CD4-positive, alpha-beta T cell treated with Interleukin-15 for 4 hours (primary cell): ENCODE measurements around the gene CLEC18A.
"Not testable (repeated sequence)": the region's sequence is repeated elsewhere in the genome, so short reads cannot be mapped to it uniquely, and the experiment has no call there.

Source experiments
- DNase-seq: peaks from one replicate; pipeline ENCODE4 v3.0.0-alpha.2; 2020; ENCODE audit warnings: low spot score

CLEC18A gene

DNA sequence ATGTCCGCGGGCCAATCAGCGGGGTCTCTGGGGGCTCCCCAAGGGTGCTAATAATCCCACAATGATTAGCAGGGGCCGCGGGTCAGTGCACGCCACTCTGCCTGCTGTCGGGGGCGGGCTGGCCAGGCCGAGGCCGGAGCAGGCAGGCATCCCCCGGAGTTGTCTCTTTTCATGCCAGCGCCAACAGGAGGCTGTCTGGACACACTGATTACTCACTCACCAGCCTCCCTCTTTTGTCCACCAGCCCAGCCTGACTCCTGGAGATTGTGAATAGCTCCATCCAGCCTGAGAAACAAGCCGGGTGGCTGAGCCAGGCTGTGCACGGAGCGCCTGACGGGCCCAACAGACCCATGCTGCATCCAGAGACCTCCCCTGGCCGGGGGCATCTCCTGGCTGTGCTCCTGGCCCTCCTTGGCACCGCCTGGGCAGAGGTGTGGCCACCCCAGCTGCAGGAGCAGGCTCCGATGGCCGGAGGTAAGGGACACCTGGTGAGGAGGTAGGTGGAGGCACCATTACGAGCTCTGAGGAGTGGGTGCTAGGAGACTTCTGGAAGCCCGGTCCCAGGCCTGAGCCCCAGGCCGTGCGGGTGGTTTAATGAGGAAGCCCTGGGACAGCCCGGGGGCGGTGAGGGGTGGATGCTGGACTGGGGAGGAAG, at the start of gene CLEC18A:
TSS of gene CLEC18A (plus strand) at position 318 of the 655 bp plus-strand sequence. CDS start at position 351, 33 bp downstream.
- not testable (repeated sequence) for DNase-seq

DNA sequence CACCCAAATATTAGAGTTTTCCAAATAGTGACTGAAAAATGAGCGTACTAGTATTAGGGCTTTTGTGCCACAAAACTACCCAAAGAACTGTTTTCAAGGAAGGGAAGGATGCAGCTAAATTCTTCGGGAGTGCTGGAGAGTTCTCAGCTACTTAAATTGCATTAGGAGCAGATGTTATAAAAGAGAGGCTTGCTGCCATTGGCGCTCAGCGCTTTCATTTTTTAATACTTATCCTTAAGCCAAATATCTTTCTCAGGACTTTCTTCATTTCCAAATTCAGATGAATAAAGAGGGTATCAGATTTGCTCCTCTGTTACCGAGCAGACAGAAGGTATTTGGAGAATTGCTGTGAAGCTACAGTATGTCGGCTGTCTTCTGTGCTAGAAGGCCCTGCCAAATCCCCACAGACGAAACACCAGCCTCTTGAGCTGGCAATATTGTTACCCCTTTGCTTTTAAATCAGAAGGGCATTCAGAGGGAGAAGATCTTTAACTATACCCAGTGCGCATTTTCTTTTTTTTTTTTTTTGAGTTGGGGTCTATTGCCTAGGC, 47.2 kb upstream of the CLEC18A start:
- DNase-seq = no peak

DNA sequence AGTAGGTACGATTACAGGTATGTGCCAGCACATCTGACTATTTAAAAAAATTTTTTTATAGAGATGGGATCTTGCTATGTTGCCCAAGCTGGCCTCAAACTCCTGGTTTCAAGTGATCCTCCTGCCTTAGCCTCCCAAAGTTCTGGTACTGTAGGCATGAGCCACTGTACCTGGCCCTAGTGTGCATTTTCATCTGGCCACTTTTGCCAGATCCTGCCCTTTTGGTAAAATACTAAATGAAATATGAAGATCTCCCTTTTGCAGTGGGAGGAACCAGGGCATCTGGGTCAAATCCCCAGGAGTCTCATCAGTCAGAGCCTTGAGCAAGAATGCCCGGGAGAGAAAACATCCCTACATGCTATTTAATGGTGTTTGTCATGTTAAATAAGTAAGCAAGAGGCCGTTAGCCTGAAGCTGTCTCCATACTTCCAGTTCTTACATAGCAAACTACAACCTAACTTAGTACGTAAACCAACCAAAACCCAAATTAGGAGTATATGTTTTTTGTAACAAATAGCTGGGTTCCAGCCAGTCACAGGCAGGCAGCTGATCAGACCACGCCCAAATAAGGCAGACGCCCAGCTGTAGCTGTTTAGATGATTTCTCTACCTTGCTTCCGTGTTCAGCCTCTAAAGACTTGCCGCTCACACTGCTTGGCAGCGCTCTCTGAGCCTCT, 46.5 kb upstream of the CLEC18A start:
- no peak for DNase-seq

GRCh38 chr16:69905171-69905555, 46.0 kb upstream of the CLEC18A start:
- no peak for DNase-seq

DNA sequence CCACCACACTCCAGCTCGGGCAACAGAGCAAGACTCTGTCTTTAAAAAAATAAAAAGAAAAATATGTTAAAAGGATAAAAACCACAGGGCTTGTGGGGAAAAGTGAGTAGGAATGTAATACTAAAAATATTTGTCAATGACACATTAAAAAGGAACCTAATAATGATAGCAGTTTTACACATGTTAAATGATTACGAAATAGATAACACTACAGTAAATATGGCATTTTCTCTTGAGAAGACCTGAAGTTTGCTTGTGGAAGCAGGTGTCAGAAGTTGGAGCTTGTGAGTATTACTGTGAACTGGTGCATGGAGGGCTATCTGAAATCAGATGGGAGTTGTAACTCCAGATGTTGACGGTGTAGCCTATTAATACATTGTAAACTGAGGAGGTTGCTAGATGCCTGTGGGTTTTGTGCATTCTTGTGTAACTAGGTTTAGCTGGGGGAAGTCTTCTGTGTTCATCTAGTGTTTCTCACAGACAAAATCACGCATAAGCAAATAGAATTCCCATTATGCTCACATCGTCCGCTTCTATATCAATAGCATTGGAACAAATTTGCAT, 44.2 kb upstream of the CLEC18A start:
- DNase-seq = no peak

- DNase-seq = no peak
Measured at GRCh38 chr16:69909043-69909442, 42.1 kb upstream of the CLEC18A start.

DNA sequence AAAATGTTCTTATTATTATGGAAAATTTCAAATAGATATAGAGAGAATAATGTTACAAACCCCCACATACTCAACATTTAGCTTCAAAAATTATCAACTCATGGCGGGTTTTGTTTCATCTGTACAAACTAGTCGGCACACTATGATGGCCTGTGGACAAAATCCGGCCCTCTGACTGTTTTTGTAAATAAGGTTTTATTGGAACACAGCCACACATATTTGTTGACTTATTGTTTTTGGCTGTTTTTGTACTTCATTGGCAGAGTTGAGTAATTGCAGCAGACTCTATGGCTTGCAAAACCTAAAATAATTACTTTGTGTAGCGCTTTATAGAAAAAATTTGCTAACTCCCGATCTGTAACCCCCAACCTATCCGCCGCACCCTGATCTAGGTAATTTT, 41.4 kb upstream of the CLEC18A start:
- no peak for DNase-seq

GRCh38 chr16:69910964-69911363, 40.2 kb upstream of the CLEC18A start:
- no peak for DNase-seq

DNA sequence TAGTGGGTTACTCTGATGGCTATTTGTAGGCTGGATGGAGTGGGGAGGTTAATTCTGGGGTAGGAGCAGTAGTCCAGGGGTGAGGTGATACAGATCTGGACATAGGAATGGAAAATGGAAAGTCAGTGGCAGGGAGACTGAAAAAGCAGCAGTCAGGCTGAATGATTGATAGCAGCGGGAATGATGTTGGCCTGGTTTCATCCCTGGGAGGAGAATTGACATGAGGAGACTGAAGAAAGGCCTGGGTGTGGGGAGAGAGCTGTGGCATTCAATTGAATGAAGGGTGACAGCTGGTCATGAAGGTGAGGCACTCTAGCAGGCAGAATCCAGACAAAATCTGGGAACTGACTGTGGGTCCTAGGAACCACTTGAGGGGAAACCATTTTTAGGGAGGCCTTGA, 34.7 kb upstream of the CLEC18A start:
- no peak for DNase-seq

GRCh38 chr16:69917311-69917710, 33.8 kb upstream of the CLEC18A start:
- no peak for DNase-seq

DNA sequence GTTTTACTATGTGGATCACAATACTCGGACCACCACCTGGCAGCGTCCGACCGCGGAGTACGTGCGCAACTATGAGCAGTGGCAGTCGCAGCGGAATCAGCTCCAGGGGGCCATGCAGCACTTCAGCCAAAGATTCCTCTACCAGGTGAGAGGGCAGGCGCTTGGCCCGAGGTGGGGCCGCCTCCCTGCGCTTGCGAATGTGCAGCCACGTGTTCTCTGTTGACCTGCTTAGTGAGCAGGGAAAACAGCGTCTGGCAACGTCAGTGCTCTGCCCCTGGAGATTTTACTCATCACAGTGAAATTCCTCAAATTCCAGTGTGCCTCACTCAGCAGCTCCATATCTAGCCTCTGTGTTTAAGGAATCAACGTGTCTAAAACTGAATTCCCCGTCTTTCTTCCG, 33.4 kb upstream of the CLEC18A start:
- DNase-seq = no peak

- DNase-seq = no peak
Measured at GRCh38 chr16:69918241-69918640, 32.9 kb upstream of the CLEC18A start.

GRCh38 chr16:69921127-69921526, 30.0 kb upstream of the CLEC18A start:
- DNase-seq = no peak

DNA sequence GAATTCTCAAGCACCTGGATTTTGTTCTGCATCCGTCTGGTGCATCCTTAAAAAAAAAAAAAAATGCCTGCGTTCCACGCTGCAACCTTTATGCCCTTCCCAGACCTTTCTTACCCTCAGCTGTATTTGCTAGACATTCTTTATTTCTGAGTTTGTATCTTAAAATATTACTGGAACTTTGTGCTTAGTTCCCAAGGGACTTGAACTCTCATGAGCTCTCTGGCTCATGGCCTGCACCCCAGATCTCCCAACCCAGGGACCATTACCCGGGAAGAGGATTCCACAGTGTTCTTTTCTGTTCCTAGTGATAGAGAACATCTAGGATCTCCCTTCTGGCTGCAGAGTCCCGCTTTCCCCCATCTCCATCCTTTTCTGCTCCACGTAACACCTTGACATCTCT, 28.9 kb upstream of the CLEC18A start:
- DNase-seq = no peak

GRCh38 chr16:69924041-69924775, 26.9 kb upstream of the CLEC18A start:
- DNase-seq = no peak

GRCh38 chr16:69924777-69925191, 26.4 kb upstream of the CLEC18A start:
- DNase-seq = no peak

GRCh38 chr16:69925311-69925710, 25.8 kb upstream of the CLEC18A start:
- no peak for DNase-seq

- DNase-seq = no peak
Measured at GRCh38 chr16:69926241-69926640, 24.9 kb upstream of the CLEC18A start.

GRCh38 chr16:69927056-69927757, 23.9 kb upstream of the CLEC18A start:
- no peak for DNase-seq

- no peak for DNase-seq
Measured at GRCh38 chr16:69928856-69929400, 22.2 kb upstream of the CLEC18A start.

- DNase-seq = no peak
Measured at GRCh38 chr16:69929480-69929879, 21.7 kb upstream of the CLEC18A start.
